Muscle of leg (tissue), 11 donors: Measurements from ENCODE around the gene P3H3. TPM values are rescaled to one million over a fixed set of nuclear protein-coding genes. Genes with fewer than 3 reads are reported as not detected.

Experiments used
- DNase-seq: peaks from one replicate; pipeline ENCODE4 v3.0.0; 2013
- H3K27ac ChIP-seq: one replicate; pipeline ENCODE4 v1.5.1; 2013; ENCODE audit warnings: mild to moderate bottlenecking, low read length, control low read depth
- H3K27me3 ChIP-seq: one replicate; pipeline ENCODE4 v1.6.1; 2013; ENCODE audit warnings: low read length; ENCODE audit not compliant: control insufficient read depth, insufficient read depth
- H3K36me3 ChIP-seq: one replicate; pipeline ENCODE4 v1.6.1; 2013; ENCODE audit warnings: low read length; ENCODE audit not compliant: control insufficient read depth, insufficient read depth
- H3K4me1 ChIP-seq: one replicate; pipeline ENCODE4 v1.6.1; 2013; ENCODE audit warnings: low read length; ENCODE audit not compliant: control insufficient read depth, insufficient read depth
- H3K4me3 ChIP-seq: one replicate; pipeline ENCODE4 v1.5.1; 2013; ENCODE audit warnings: low read length, control low read depth
- H3K9me3 ChIP-seq: replicated peaks from 2 replicates; pipeline ENCODE4 v1.6.1; 2013; ENCODE audit warnings: low read depth, low read length; ENCODE audit not compliant: control insufficient read depth
- WGBS: methylation state at CpG from one replicate; pipeline ENCODE4 v1.1.5; 2013; ENCODE audit warnings: missing lambda C conversion rate; ENCODE audit not compliant: insufficient coverage; 5-methylcytosine and 5-hydroxymethylcytosine counted together
- polyA plus RNA-seq, 8 donors: library from polyadenylated mRNA; unstranded; fragments of 120-200 nt; gene quantifications; one replicate each; pipeline versions ENCODE4 v1.2.1 to v1.2.3, GENCODE V29; 2013; ENCODE audit warnings: inconsistent platforms in 1 of 8, low replicate concordance in 1 of 8; ENCODE audit not compliant: insufficient read length in 8 of 8, insufficient read depth in 1 of 8
- total RNA-seq: library from RNA; stranded (reverse); fragments of 120-200 nt; gene quantifications from one replicate; pipeline ENCODE4 v1.2.4, GENCODE V29; 2013

The P3H3 gene
- total and polyA plus RNA-seq, 9 donors: 23.1 to 70.5 (median 46.4) TPM

DNA sequence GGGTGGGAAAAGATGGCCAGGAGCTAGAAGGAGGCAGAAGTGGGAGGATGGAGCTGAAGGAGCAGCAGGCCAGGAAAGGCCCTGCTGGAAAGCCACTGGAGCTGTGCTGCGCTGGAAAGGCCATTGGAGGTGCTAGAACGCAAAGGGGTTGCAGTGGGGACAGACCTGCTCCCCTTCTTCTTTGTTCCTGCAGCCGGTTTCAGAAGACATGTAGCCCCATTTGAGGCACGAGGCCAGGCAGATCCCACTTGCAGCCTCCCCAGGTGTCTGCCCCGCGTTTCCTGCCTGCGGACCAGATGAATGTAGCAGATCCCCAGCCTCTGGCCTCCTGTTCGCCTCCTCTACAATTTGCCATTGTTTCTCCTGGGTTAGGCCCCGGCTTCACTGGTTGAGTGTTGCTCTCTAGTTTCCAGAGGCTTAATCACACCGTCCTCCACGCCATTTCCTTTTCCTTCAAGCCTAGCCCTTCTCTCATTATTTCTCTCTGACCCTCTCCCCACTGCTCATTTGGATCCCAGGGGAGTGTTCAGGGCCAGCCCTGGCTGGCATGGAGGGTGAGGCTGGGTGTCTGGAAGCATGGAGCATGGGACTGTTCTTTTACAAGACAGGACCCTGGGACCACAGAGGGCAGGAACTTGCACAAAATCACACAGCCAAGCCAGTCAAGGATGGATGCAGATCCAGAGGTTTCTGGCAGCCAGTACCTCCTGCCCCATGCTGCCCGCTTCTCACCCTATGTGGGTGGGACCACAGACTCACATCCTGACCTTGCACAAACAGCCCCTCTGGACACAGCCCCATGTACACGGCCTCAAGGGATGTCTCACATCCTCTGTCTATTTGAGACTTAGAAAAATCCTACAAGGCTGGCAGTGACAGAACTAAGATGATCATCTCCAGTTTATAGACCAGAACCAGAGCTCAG is 8.8 kb upstream of the P3H3 start:
- no peaks in the 10 kb centered on the region for H3K9me3 ChIP-seq
- H3K27ac ChIP-seq: peak overlapping the region; percentile 6
- WGBS: 45% methylated on average over 12 of the region's 13 CpGs

DNA sequence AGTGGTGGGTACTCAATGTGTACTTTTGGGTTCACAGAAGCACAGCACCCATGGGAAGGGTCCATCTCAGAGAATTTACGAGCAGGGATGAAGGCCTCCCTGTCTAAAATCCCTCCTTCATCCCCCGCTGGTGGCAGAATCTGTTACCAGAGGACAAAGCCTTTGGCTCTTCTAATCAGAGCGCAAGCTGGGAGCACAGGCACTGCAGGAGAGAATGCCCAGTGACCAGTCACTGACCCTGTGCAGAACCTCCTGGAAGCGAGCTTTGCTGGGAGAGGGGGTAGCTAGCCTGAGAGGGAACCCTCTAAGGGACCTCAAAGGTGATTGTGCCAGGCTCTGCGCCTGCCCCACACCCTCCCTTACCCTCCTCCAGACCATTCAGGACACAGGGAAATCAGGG is 8.0 kb upstream of the P3H3 start:
- Histone ChIP-seq H3K9me3 (no peaks in the 10 kb centered on the region), H3K36me3 (no peaks in the 10 kb centered on the region), H3K27ac (no peak overlapping the region), H3K4me3 (no peak overlapping the region), H3K4me1 (peaks cover 43% of the 10 kb centered on the region), H3K27me3 (peaks cover 3% of the 10 kb centered on the region)
- 71% methylated on average over 4 of the region's 5 CpGs for WGBS
- DNase-seq: no peak

More for the DNA sequence above, 8.8 kb upstream of the P3H3 start:
- Histone ChIP-seq H3K4me1 (peaks cover 40% of the 10 kb centered on the region), H3K27me3 (peaks cover 4% of the 10 kb centered on the region), H3K4me3 (no peak overlapping the region), H3K36me3 (no peaks in the 10 kb centered on the region)
- DNase-seq: peak; percentile 16

DNA sequence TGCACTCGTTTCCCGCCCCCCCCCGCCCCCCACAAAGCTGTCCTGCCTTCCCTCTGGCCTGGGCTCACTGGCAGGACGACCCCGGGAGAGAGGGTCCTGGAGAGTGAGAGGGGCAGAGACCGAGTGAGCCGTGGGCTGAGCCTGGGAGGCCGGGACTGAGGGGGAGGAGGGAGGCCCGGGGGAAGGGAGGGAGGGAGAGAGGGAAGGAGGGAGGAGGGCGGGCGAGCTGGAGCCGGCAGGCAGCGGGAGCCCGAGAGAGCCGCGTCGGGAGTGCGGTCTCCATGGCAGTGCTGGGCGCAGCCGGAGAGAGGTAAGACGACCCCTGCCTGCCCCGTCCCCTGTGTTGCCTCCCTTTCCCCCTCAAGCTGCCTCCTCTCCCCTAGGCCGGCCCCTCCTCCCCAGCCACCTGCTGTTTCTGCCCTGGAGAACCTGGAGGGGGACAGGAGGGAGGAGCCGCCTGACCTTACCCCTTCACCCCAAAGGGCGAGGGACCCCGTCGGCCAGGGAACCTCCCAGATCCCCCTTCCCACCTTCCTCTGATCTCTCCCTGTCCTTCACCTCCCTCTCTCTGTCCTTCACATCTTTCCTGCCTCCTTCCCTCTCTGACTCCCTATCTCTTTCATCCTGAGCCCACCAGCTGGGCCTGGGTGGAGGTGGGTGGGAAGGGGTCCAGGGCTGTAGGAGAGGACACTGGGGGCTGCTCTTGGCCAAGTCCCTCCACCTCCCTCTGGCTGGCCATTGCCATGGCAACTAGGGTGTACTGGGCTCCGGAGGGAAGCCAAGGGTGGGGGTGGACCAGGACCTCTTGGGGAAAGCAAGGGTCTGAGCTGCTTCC is 6.4 kb upstream of the P3H3 start, which contains the start of gene GPR162:
TSS of gene GPR162 (plus strand) at position 231 of the 835 bp plus-strand sequence. CDS start 2,078 bp downstream, outside the sequence.
- H3K9me3 ChIP-seq: no peaks in the 10 kb centered on the region
- no peaks in the 10 kb centered on the region for H3K36me3 ChIP-seq
- peak; percentile 58 for DNase-seq
- WGBS: 0% methylated on average over 12 of the region's 28 CpGs
- peaks cover 56% of the 10 kb centered on the region for H3K4me1 ChIP-seq
- peaks cover 4% of the 10 kb centered on the region for H3K27me3 ChIP-seq
- peak within 1 kb of the TSS; percentile 52 for H3K27ac ChIP-seq
- H3K4me3 ChIP-seq: peak within 1 kb of the TSS; percentile 54

DNA sequence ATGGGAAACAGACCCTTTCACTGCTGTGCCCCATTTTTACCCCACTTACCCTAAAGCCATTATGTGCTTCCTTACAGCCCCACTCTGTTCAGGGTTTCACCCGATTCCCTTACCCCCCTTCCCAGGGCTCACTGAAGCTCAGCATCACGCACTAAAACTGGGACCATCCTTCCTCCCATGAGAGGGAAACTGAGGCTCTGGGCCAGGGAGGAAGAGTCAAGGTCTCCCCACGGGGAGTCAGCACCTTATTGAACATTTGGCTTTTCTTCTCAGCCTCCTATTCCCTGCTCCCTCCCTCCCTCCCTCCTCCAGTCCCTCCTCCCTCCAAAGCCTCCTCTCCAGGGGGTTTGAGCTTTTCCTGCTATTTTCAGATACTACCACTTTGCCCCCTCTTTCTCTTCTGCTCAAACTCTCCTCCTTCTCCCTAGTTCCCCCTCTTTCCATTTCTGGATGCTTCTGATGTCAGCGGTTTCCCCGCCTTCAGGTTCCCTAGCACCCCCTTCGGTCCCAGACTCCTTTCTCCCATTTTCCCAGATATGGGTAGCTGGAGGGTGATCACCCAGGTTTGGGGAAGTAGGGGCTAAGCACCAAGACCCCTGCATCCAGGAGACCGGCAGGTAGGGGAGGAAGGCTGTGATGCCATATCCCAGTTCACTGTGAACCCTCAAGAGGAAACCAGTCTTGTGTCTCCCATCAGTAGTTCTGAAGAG is 5.6 kb upstream of the P3H3 start:
- Histone ChIP-seq H3K4me1 (peaks cover 64% of the 10 kb centered on the region), H3K4me3 (peak overlapping the region; percentile 54), H3K36me3 (no peaks in the 10 kb centered on the region), H3K27me3 (peaks cover 4% of the 10 kb centered on the region), H3K27ac (peak overlapping the region; percentile 52), H3K9me3 (no peaks in the 10 kb centered on the region)
- 21% methylated on average over 2 of the region's 7 CpGs for WGBS
- no peak for DNase-seq

DNA sequence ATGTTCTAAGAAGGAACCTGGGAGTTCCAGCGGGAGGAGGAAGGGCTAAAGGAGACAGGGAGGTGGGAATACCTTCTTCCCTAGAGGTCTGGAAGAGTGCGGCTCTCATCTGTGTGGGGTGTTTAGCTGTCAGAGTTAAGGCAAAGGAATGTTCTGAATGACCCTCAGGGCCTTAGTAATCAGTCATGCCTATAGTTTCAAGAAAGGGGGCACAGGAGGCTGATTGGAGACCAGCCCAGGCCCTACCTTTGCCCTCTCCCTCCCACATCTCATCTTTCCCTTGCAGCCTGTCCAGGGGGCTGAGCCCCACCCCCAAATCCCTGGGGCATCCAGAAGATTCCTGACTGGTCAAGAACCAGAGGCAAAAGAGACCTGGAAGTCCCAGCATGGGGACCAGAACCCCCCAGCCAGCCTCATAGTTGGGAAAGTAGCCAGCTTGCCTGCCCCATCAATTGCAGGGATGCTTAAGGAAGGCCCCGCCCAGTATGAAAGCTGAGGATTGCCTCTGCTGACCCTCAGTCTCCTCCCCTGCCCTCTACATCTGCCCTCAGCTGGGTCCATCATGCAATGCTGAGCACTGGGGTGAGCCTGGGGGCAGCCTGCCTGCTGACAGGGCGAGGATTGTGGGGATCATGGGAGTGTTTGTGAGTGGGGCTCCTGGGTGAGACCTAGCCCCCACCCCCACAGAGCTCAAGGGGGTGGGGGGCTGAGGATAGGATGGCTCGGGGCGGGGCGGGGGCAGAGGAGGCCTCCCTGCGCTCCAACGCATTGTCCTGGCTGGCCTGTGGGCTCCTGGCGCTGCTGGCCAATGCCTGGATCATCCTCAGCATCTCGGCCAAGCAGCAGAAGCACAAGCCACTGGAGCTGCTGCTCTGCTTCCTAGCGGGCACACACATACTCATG is 4.8 kb upstream of the P3H3 start:
- WGBS: 88% methylated on average over 10 of the region's 12 CpGs
- Histone ChIP-seq H3K4me3 (no peak overlapping the region), H3K4me1 (peaks cover 67% of the 10 kb centered on the region), H3K27me3 (peaks cover 4% of the 10 kb centered on the region), H3K27ac (no peak overlapping the region), H3K36me3 (no peaks in the 10 kb centered on the region), H3K9me3 (no peaks in the 10 kb centered on the region)
- DNase-seq: no peak

DNA sequence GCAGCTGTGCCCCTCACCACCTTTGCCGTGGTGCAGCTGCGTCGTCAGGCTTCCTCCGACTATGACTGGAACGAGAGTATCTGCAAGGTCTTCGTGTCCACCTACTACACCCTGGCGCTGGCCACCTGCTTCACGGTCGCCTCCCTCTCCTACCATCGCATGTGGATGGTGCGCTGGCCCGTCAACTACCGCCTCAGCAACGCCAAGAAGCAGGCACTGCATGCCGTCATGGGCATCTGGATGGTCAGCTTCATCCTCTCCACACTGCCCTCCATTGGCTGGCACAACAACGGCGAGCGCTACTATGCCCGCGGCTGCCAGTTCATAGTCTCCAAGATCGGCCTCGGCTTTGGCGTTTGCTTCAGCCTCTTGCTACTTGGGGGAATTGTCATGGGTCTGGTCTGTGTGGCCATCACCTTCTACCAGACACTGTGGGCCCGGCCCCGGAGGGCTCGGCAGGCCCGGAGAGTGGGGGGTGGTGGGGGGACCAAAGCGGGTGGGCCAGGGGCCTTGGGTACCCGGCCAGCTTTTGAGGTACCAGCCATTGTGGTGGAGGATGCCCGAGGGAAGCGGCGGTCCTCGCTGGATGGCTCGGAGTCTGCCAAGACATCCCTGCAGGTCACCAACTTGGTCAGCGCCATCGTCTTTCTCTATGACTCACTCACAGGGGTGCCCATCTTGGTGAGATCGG is 4.0 kb upstream of the P3H3 start:
- no peaks in the 10 kb centered on the region for H3K9me3 ChIP-seq
- H3K36me3 ChIP-seq: no peaks in the 10 kb centered on the region
- H3K27me3 ChIP-seq: peaks cover 8% of the 10 kb centered on the region
- no peak overlapping the region for H3K4me3 ChIP-seq
- DNase-seq: no peak
- peaks cover 70% of the 10 kb centered on the region for H3K4me1 ChIP-seq
- no peak overlapping the region for H3K27ac ChIP-seq
- WGBS: 88% methylated on average over 22 of the region's 37 CpGs

DNA sequence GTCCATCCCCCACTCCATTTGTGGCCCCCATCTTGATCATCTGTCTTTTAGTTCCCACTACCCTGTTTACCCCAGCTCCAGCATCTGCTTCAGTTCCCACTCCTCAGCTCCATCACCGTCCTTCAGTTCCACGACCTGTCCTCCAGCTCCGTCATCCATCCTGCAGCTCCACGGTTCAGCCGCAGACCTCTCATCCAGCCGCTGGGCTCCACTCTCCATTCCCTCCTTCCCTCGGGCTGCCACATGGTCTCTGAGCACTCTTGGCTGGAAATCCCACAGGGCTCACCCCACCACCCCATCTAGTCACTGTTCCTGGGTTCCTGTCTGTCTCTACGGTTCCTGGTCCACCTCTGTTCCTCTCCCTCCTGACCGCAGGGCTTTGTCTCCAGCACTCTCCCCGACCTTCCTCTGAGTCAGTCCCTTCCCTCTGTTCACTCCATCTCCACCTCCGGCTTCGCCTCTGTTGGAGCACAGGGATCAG is 3.3 kb upstream of the P3H3 start:
- H3K27me3 ChIP-seq: peaks cover 8% of the 10 kb centered on the region
- peaks cover 70% of the 10 kb centered on the region for H3K4me1 ChIP-seq
- no peaks in the 10 kb centered on the region for H3K9me3 ChIP-seq
- no peak for DNase-seq
- peak overlapping the region; percentile 3 for H3K4me3 ChIP-seq
- peak overlapping the region; percentile 88 for H3K27ac ChIP-seq
- peaks cover 3% of the 10 kb centered on the region for H3K36me3 ChIP-seq
- 41% methylated on average over 11 of the region's 12 CpGs for WGBS

DNA sequence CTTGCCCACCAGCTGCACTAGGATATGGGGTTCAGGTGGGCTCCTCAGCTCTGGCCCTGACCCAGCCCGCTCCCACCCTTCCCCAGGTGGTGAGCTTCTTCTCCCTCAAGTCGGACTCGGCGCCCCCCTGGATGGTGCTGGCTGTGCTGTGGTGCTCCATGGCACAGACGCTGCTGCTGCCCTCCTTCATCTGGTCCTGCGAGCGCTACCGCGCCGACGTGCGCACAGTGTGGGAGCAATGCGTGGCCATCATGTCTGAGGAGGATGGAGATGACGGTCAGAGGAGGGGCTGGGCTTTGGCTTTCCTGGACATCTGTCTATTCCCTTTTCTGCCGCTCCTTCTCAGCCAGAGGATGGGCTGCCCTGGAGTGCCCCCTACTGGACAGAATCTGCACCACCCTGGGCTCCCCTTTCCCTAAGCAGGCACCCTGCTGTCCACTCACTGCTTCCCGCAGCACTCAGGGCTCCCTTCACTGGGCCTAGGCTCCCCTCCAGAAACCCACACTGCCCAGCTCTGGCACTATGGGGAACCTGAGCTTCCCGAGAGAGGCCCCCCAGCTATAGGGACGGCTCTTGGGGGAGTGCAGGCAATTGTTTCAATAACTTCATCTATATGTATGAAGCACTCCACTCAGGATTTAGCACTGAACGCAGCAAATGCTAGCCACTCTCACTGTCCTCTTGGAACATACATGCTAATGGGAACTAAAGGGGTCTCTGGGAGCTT is 2.6 kb upstream of the P3H3 start:
- Histone ChIP-seq H3K27ac (peak overlapping the region; percentile 88), H3K4me1 (peaks cover 69% of the 10 kb centered on the region), H3K36me3 (peaks cover 7% of the 10 kb centered on the region), H3K9me3 (no peaks in the 10 kb centered on the region), H3K4me3 (peak overlapping the region; percentile 3), H3K27me3 (peaks cover 8% of the 10 kb centered on the region)
- 3% methylated on average over 15 of the region's 19 CpGs for WGBS
- peak; percentile 95 for DNase-seq
